Activated CD8-positive, alpha-beta memory T cell treated with anti-CD3 and anti-CD28 coated beads, Interleukin-2, amount 50 U/mL, for 4 hours (primary cell): ENCODE results near the gene LRP8.

ENCODE experiments used
- DNase-seq: peaks from one replicate; pipeline ENCODE4 v3.0.0-alpha.2; 2020

The LRP8 gene

DNA sequence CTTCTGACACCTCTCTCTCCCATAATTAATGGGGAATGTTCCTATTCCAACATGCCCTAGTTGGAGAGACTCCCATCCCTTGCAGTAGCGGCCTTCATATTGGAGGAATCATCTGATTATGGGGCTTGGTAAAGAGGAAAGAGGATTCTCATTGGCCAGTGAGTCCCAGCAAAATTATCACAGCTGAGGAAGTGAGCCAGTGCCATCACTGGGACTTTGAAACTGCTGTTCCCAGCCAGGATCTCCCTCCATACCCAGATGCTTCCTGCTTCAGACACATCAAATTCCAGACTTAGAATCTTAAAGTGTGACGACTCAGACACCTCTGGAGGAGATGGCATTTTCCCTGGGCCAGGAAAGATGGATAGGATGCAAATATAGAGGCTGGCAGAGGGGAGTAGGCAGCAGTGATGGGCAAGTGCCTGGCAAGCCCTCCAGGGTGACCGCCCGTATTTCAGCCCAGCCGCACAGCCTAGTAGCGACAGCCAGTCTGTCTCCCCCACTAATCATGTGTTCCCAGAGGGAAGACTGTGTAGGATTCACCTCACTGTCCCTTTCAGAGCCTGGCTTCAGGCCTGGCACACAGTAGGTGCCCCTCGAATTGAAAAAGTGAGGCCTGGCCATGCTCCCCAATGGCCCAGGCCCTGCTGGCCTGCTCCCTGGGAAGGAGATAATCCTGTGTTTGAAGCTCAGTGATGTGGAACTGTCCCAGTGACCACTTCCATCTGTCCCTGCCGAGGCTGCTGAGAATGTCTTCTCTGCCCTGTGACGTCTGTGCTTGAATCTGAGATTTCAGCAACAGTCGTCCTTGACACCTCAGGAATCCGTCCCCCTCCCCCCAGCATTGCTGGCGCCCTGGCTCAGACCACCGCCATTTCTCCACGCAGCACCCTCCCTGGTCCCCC is 48.3 kb downstream of the LRP8 start:
- DNase-seq, result no peak

DNA sequence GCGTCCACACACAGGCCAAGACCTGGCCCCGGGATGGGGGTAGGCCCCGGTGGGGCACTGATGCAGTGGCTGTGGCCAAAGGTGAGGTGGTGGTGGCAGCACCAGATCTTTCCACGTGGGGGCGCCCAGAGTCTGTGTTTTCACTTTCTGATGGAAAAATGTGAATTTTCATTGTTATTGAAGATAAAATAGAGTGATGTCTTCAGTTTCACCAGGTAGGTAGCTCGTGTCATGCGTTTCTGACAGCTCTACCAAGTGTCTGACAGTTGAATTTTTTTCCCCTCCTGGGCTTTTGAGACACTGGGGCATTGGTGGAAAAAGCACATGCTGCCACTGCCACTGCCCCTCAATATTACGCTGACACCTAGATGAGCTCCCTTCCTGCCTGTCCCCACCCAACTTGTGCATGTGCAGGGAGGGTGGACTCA is 49.6 kb downstream of the LRP8 start:
- DNase-seq, result peak; percentile 76

DNA sequence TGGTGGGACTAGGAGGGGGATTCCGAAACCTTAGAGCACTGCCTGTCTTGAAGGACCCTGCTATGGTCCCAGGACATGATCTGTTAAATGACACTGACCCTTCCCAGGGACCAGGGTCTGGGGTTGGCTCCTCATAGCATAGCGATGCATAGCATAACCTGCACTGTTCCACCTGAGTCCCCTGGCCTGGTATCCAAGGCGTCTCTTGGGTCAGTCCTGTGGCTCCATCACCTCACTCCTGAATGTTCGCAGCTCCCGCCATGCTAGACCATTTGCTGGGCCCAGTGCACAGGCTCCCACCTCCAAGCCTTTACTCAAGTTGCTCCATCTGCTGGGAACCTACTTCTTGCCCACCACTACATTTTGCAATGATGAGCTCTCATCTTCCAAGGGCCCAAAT is 50.5 kb downstream of the LRP8 start:
- no peak for DNase-seq

DNA sequence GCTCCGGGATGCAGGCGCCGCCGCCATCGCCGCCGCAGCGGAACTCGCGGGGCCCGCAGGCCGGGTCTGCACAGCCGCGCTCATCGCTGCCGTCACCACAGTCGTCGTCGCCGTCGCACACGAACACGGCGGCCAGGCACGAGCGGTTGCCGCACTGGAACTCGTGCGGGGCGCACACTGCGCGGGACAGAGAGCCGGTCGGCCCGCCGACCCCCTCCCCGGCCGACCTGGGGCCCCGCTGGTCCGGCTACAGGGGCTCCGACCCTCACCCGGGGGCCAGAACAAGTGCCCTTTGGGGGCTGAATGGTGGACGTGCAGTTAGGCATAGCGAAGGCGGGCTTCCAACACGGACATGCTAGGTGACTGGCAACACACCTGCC is 51.0 kb downstream of the LRP8 start:
- no peak for DNase-seq

DNA sequence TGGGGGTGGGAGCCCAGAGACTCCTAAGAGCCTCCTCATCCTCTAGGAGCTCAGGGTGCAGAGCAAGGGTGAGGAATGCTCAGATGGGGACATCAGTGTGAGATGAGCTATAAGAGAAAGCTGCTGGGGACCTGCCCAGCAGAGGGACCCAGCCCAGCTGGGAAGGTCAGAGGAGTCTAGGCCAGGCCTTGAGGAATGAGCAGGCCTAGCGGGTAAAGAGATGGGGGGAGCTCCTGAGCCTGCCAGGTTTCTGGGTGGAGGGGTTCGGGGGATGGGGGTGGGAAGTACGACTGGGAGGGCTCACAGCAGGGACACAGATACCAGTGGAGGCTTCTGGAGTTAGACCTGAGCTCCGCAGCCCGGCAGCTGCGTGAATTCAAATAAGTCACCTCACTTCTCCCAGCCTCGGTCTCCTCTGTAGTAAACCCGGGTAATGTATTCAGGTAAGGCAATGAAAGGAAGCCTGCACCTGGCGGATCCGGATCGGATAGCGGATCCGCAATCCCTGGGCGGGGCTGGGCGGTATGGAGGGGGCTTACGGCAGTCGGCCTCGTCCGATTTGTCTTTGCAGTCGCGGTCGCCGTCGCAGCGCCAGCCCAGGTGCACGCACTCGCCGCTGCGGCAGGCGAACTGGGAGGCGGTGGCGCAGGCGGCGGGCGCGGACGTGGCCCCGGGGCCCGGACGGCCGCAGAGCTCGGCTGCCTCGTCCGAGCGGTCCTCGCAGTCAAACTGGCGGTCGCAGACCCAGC is 51.5 kb downstream of the LRP8 start:
- DNase-seq, result no peak

DNA sequence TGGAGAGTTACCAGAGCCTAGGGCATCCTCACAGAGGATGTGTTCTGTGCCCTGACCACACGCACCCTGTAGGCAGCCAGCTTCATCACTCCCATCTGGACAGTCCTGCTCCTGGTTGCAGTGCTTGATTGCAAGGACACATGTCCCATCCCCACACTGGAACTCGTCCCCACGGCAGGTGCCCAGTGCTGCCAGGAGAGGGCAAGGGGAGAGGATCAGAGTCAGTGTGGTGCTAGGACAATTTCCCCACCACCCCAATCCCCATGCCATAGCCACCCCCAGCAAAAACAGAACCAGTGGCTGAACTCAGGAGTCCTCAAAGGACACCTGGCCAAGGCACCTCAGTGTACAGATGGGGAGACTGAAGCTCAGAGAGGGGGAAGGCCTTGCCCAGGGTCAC is 52.3 kb downstream of the LRP8 start:
- no peak for DNase-seq

DNA sequence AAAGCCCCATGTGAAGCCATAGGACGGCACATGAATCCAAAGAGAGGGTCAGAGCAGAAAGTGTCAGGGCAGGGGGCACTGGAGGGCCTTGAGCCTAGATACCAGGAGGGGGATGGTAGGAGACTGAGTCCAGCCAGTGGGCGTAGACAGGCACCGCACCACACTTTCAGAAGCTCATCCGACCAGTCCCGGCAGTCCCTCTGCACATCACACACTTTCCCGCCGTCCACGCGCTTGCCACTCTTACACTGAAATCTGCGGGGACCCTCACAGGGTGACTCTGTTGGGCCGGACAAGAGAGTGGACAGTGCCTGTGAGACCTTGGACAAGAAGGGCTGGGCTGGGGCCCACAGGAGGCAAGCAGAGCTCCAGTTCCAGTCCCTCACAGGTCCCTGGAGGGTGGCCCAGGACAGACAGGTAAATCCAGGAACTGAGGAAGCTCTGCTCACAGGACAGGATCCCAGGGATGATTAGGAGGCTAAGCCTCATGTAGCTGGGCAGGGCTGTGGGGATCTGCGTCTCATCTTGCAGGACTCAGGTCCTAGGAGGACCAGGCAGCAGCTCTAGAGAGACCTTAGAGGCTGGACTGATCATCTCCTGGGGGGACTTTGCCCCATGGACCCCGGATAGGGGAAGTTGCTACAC is 53.2 kb downstream of the LRP8 start:
- DNase-seq, result no peak

DNA sequence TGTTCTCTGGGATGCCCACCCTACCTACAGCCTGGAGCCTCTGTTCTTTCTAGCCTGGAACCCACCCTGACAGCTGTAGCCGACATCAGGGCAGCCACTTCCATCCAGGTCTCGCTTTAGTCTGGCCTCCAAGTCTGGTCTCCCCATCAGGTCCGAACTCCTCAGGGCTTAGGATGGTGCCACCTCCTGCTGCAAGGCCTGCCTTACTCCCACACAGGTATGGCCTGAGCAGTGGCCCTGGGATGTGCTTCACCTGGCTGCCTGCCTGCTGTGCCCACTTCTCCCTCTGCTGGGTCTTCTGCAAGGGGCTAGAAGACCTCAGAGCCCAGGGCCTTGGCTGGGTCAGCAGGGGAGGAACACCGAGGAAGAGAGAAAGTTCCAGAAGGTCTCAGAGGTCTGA is 53.8 kb downstream of the LRP8 start:
- DNase-seq, result no peak

DNA sequence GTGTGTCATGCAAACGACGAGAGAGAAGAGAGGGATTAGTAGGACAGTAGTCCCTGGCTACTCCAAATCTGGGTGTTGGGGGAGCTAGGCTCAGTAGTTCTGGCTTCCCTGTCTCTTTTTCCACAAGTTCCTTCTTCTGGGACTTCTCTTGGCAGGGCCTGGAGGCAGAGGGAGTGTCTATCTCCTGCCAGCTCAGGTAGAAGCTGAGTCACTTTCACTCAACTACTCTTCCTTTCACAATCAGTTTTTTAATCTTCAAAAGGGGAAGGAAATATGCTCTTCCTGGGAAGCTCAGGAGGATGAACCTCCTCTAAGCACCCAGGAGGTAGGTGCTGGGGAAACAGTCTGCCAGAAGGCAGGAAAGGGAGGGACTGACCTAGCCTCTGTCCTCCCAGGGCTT is 54.3 kb downstream of the LRP8 start:
- no peak for DNase-seq

DNA sequence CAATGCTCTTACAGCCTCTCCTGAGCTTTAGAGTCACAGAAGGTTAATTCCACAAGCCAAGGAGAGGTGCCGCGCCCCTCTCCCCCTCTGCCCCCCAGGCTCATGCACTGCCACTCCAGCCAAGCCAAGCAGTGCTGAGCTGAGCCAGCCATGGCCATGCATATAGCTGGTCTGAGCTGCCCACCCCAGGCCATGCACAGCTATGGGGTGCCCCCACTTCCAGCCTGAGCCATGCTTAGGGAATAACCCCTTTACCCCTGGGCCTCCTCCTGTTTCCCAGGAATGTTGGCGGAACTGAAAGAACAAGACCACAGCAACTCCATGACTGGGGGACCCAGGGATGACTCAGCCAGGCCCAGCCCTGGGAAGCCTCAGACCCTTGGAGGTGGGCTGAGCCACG is 55.5 kb downstream of the LRP8 start:
- no peak for DNase-seq

DNA sequence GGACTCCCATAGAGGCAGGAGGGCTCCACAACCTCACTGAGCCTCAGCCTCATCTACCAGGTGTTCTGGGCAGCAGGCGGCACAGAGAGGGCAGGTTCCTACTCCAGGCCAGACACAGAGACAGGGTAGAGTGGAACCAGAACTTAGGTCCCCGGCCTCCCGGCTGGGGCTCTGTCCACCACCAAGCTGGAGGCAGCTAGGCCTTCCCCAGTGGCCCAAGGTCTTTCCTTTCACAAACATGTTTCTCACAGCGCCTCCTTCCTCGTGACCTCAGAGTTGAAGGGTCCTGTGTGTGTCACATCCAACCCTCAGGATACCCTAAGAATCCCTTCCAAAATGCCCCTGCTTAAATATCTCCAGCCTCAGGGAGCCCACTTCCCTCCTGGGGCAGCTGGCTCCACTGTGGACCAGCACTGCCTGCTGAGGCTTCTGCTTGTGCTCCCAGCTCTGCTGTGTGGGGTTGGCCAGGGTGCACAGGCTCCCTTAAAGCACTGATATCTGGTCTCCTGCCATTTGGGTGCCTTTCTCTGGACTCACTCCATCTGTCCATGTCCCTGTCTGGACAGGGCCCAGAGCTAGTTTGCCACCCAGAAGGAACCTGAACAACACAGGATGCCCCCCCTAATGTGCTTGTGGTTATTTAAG is 56.3 kb downstream of the LRP8 start:
- DNase-seq, result no peak

DNA sequence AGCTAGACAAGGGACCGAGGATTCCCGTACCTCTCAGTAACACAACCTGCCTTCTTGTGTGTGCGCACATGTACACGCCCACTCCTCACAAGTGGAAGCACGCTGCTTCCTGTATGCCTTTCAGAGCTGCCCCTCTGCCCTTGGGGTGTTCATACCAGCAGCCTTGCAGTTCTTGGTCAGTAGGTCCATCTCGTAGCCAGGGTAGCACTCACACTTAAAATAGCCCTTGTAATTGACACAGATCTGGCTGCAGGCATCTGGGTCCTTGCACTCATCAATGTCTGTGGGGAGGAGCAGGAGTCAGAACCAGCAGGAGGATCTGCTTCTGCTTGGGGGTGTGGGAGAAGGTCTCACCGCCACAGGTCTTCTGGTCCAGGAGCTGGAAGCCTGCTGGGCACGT is 57.0 kb downstream of the LRP8 start:
- no peak for DNase-seq

DNA sequence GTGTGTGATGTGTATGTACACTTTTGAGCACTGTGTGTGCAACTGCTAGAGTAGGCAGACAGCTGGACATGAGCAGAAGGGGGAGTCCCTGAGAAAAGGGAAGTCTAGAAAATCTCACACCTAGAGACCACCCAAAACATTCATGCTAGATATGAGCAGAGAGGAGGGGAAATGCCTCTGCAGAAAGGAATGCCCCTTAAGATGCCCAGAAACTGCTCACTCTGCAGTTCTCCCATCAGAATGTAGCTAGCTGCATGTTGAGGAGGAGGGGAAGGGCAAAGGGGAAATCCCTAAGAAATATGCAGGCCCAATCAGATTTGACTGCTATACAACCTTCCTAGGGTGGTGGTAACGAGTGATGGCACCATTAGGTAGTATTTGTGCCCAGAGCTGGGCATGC is 57.8 kb downstream of the LRP8 start:
- DNase-seq, result no peak

DNA sequence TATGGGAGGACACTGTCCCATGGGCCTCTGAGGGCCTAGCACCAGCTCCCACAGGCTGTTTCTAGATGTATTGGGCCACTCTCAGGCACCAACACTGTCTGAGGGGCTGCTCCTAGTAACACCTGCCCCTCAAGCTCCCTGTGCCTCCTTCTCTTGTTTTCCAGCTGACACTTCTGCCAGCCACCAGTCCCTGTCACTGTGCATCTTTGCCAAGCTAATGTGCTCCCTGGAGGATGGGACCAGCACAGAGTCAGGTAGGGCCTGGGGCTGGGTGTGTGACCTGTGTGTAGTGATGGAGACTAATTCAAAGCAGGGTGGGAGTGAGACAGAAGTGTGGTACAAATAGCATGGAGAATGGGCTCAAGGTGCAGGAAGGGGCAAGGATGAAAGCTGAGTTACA is 60.1 kb downstream of the LRP8 start:
- no peak for DNase-seq

DNA sequence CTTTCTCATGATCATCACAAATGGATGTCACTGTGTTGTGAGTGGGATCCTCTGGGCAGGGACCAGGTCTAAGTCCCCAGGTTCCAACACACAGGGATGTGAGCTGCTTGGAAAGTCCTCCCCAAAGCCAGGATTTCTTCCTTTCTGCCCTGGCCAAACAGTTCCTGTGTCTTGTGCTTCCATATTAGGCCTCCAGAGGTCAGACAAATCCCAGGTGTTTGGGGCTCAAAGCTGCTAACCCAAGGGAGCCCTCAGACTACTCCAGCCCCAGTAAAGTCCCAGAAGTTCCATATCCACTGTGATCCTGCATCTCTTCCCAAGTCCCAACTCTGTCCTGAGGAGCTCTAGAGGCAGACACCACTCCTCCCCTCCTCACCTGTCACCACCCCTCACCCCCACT is 61.8 kb downstream of the LRP8 start:
- DNase-seq, result no peak

DNA sequence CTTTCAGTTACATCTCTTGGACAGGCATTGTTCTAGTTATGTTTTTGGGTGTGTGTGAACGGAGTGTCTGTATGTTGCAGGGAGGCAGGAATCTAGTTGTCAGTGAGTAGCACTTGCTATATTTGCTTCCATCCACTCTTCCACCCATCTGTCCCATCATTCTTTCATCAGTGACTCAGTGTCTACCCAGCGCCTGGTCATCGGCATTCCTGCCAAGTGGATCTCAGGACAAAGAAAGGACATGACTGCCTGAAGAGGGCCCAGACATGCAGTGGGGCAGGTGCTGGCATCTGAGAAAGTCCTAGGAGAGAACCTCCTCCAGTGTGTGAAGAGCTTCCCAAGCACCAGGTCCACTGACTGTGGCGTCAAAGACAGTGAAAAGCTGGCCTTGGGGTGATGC is 62.3 kb downstream of the LRP8 start:
- no peak for DNase-seq

DNA sequence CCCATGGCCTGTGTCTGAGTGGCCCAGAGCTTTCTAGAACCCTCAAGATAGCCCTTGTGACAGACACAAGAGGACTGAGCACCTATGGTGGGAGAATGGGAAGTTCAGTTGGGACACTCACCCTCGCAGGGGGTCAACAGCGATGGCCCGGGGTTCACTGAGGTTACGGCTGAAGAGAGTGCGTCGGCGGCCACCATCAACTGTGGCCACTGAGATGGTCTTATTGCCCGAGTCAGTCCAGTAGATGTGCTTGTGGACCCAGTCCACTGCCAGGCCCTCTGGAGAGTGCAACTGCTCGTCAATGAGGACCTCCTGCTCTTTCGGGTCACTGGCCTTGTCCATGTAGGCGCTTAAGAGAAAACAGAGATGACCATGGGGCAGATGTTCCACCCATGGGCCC is 63.8 kb downstream of the LRP8 start:
- DNase-seq, result no peak

DNA sequence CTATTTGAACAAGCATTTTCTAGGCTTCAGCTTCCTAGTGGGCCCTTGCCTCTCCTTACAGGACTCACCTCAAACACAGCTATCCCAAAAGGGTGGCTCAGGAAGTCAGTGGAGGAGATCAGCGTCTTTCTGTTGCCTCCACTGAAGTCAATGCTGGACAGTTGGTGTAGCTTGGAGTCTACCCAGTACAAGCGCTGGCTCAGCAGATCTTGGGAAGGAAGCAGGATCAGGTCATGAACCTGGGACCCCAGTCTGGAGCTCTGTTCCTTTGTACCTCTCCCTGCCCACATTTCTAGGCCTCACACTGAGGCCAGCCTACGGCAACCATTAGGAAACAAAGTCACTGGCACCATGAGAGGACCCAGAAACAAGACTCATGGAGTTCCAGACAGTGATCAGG is 65.9 kb downstream of the LRP8 start:
- DNase-seq, result no peak

DNA sequence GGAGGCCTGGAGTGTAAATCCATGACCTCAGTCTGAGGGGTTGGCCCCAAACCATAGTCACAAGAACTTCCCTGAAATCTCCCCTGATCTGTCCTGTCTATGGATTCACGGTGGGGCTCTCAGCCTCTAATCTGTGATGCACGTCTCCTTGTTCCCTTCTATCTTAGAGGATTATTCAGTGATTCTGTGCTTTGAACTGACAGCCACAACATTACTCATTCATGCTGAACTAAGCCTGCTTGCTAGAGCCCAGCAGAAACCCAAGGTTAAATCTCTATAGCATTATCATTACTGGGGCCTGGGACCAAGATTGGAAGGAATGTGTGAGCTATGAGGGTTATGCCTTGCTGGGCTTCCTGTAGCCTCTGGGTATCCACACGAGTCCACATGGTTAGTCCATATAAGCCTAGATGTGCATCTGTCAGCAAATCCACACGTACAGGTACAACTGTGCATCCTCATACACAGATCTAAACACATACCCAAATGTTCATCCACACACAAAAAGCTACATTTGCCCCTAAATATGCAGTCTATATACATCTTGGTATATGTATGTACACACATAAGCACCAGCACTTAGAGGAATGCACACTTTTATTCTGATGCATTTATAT is 67.1 kb downstream of the LRP8 start:
- no peak for DNase-seq

DNA sequence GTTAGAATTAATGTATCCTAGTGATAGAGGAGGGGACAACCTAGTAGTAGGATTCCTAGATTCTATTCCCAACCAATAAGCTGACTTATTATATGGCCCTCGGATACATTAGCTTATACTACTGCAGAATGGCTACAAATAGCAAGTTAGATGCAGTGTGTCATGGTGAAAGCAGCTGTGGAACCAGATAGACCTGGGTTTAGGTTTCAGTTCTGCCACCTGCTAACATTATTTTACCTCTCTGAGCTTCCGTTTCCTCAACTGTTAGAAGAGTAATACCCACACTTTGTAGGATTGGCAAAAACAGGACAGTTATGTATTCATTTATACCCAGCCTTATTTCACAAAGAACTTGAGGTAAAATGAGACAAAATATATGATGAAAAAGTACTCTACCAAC is 67.9 kb downstream of the LRP8 start:
- DNase-seq, result no peak

DNA sequence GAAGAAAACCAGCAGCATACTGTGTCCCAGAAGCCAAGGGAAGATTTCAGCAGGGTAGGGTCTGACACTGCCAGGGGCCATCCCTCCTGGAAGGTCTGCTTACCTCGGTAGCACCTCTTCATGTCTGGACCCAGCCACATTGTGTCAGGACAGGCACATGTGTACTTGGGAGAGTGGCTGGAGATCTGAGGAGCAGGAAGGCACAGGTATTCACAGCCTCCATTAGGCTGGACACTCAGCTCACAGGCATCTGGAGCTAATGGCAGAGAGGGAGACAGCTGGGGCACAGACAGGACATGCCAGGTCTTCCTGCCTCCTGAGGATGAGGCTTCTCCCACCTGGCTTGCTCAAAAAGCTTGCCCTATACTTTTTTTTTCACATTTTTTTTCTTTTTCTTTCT is 69.7 kb downstream of the LRP8 start:
- no peak for DNase-seq

DNA sequence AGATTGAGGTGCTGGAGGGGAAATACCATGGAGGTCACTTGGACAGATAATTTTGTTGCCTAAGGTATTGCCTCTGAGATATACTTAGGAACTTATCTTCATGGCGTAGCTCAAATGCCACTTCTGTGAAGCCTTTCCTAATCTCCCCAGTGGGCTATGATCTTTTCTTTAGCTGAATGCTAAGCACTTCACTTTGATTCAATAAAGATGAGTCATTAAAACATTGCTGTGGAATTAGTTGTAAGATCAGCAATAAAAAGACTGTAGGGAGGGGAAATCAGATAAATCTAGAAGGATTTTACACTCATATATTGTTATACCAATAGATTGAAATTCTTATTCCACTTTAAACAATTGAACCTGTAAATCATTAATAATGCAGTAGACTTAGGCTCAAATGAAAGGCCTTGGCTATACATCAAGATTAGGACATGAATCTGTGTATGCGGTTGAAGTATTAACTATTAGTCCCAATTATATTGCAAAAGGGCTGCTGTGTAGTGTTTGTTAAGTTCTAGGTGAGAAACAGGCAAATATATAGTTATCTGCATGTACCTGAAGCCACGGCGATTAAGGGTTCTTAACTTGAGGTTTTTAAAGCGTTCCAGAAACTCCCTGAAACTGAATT is 70.3 kb downstream of the LRP8 start:
- DNase-seq, result no peak
